Erythroblast (primary cell): Measurements from ENCODE around the gene SCYL1.

Experiments used
- GATA1 ChIP-seq: IDR thresholded peaks from 2 replicates; pipeline ENCODE4 v1.6.1; 2011; ENCODE audit warnings: low read depth, mild to moderate bottlenecking, control low read depth, low read length, moderate library complexity
- POLR2A ChIP-seq: IDR thresholded peaks from 2 replicates; pipeline ENCODE4 v1.6.1; 2011; ENCODE audit warnings: mild to moderate bottlenecking, low read length

GRCh38 chr11:65576232-65576866, 51.5 kb downstream of the SCYL1 start:
- TF ChIP-seq POLR2A (no peak), GATA1 (no peak)
